PC-3 (cell line): Measurements from ENCODE around the gene PDPN.
"Not testable (repeated sequence)": the region's sequence is repeated elsewhere in the genome, so short reads cannot be mapped to it uniquely, and the experiment has no call there.

Source experiments
- CTCF ChIP-seq: fragments of 300-600 bp; sonication (generic); conservative IDR thresholded peaks from 2 replicates; pipeline ENCODE4 v1.5.1; 2017; ENCODE audit warnings: antibody characterized with exemption, low read depth, mild to moderate bottlenecking, low read length
- EZH2 ChIP-seq: fragments of 300-600 bp; sonication (generic); IDR thresholded peaks from one replicate; pipeline ENCODE4 v1.6.1; 2017; ENCODE audit warnings: antibody characterized with exemption, mild to moderate bottlenecking, low read length; ENCODE audit not compliant: unreplicated experiment

DNA sequence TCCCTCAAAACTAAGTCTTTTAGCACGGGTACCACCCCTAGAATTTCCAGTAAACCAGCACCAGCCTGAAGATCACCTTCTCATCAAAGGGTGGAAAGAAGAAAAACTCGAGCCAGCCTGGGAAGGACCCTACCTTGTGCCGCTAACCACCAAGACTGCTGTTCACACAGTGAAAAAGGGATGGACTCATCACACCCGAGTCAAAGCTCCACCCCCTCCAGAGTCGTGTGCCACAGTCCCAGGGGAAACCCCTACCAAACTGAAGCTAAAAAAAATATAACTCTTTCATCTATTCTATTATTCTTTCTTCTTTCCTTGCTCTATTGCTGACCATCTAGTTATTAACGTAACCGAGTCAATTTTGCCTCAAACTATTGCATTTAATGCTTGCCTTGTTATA is 13.2 kb upstream of the PDPN start:
- not testable (repeated sequence) for TF ChIP-seq CTCF, EZH2
